NB4 (cell line): ENCODE data around the gene PRKD1.

Source experiments
- CTCF ChIP-seq: IDR thresholded peaks from one replicate; pipeline ENCODE4 v1.5.1; 2012; ENCODE audit warnings: low read depth, low read length
- MYC ChIP-seq: IDR thresholded peaks from 2 replicates; pipeline ENCODE4 v1.6.1; 2011; ENCODE audit warnings: low read depth, low read length
- POLR2A ChIP-seq: IDR thresholded peaks from 2 replicates; pipeline ENCODE4 v1.6.1; 2011; ENCODE audit warnings: mild to moderate bottlenecking; ENCODE audit not compliant: insufficient read length; ENCODE audit errors: extremely low read depth

- TF ChIP-seq POLR2A (no peak), MYC (no peak), CTCF (no peak)
These were observed 145.6 kb downstream of the PRKD1 start for GRCh38 chr14:29782041-29782440.
